IPS-18a (cell line): ENCODE results near the gene ASCC2.

ENCODE experiments used
- H3K27ac ChIP-seq: one replicate; pipeline ENCODE4 v1.5.1; 2013; ENCODE audit warnings: low read length
- H3K27me3 ChIP-seq: one replicate; pipeline ENCODE4 v1.6.1; 2013; ENCODE audit warnings: mild to moderate bottlenecking, low read length; ENCODE audit not compliant: control insufficient read depth, insufficient read depth
- H3K36me3 ChIP-seq: one replicate; pipeline ENCODE4 v1.6.1; 2013; ENCODE audit warnings: low read depth, low read length; ENCODE audit not compliant: control insufficient read depth
- H3K4me1 ChIP-seq: one replicate; pipeline ENCODE4 v1.6.1; 2013; ENCODE audit warnings: low read depth, low read length; ENCODE audit not compliant: control insufficient read depth
- H3K4me3 ChIP-seq: one replicate; pipeline ENCODE4 v1.5.1; 2013; ENCODE audit warnings: low read length
- H3K9ac ChIP-seq: one replicate; pipeline ENCODE4 v1.6.1; 2013; ENCODE audit warnings: mild to moderate bottlenecking, low read length, moderate library complexity
- H3K9me3 ChIP-seq: one replicate; pipeline ENCODE4 v1.6.1; 2013; ENCODE audit warnings: low read depth, low read length; ENCODE audit not compliant: control insufficient read depth

ASCC2 gene

DNA sequence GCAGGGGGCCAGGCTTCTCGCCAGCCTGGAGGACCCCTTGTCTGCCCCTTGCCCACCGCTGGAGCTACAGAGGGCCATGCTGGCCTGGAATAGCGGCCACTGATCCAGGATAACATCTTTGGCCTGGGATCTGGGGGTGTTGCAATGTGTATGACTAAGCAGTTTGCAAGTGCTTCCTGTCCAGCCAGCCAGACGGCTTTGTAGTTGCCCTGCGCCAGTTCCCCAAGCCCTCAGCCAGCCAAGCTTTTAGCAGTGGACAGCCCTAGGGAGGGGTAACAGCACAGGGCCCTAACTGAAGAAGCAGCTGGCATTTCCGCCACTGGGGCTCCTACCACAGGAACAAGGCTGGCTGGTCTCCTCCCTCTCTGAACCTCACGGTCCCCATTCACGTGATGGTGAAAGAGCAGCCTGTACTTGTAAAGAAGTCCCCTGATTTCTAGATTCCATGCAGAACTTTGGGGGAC, 38.8 kb downstream of the ASCC2 start:
- H3K9me3 ChIP-seq = no peaks in the 10 kb centered on the region
- H3K27ac ChIP-seq = no peak overlapping the region
- H3K36me3 ChIP-seq = peaks cover 31% of the 10 kb centered on the region
- no peak overlapping the region for H3K4me3 ChIP-seq
- no peaks in the 10 kb centered on the region for H3K4me1 ChIP-seq
- no peak overlapping the region for H3K9ac ChIP-seq
- no peaks in the 10 kb centered on the region for H3K27me3 ChIP-seq

DNA sequence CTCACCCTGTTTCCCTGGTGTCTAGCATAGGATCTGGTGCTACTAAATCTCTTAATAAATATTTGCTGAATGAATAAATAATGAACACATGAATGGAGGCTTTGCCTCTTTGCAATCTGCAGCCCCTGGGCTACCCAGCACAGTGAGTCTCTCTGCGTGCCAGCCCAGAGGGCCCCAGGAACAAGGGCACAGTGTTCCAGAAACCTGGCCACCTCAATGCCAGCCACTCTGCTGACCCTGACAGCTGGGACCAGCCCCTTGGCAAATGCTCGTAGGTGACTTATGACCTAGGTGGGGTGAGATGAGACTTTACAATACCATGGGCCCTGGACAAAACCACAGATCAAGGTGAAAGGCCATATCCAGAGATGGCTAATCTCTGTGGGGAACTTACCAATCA, 39.3 kb downstream of the ASCC2 start:
- Histone ChIP-seq H3K4me1 (no peaks in the 10 kb centered on the region), H3K27ac (no peak overlapping the region), H3K36me3 (peaks cover 27% of the 10 kb centered on the region), H3K9me3 (no peaks in the 10 kb centered on the region), H3K4me3 (no peak overlapping the region), H3K27me3 (no peaks in the 10 kb centered on the region), H3K9ac (no peak overlapping the region)

DNA sequence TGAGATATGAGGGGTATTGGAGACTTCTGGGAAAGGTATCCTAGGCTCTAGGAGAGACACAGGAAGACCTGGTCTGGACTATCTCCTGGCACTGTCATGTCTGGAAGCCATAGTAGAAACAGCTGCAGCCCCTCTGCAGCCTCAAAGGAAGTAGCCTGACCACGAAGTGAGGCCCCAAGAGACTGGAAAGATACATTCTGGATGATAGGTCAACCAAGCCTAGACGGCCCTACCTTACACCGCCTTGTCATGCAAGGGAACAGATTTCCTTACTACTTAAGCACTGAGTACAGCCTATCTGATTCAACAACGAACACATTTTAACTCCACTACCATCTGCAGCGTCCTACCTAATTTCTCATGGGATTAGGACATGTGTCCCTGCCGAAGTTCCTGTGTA, 39.8 kb downstream of the ASCC2 start:
- Histone ChIP-seq H3K4me1 (no peaks in the 10 kb centered on the region), H3K4me3 (no peak overlapping the region), H3K9ac (no peak overlapping the region), H3K36me3 (peaks cover 22% of the 10 kb centered on the region), H3K27ac (no peak overlapping the region), H3K9me3 (no peaks in the 10 kb centered on the region), H3K27me3 (no peaks in the 10 kb centered on the region)

DNA sequence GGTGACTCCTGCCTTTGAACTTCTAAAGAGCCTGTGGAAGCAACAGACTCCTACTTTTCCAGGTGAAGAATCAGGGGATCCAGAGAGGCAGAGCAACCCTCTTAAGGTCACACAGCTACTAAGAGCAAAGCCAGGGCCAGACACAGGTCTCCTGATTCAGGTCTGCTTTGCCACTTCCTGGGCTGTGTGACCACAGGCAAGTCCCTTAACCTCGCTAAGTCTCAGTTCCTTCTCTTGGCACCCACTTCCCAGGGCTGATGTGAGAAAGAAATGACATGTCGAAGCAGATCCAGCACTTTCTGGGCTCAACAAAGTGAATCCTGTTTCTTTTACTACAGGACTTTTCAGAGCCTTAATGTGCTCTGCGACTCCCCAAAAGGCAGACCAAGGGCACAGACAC, 40.7 kb downstream of the ASCC2 start:
- no peak overlapping the region for H3K9ac ChIP-seq
- H3K36me3 ChIP-seq = peaks cover 26% of the 10 kb centered on the region
- no peaks in the 10 kb centered on the region for H3K27me3 ChIP-seq
- no peak overlapping the region for H3K27ac ChIP-seq
- H3K9me3 ChIP-seq = no peaks in the 10 kb centered on the region
- no peaks in the 10 kb centered on the region for H3K4me1 ChIP-seq
- H3K4me3 ChIP-seq = no peak overlapping the region

DNA sequence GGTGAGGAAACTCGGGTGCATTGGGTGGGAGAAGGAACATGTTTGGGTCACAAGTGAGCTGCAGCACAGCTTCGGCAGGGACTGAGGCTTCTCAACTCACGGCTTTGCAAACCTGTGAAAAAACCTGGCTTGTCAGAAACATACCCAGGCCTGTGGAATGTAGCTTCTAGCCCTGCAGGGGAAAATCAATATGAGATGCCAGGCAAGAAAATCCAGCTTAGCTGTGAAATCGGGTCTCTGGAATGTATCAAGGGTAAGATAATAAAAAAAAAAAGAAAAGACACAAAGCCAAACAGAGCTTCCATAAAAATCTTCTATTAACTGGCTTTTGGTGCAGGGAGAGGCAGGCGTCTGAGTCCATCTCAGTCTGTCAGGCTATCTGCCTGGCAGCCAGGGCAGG, 42.4 kb downstream of the ASCC2 start:
- H3K27me3 ChIP-seq = no peaks in the 10 kb centered on the region
- no peak overlapping the region for H3K9ac ChIP-seq
- no peak overlapping the region for H3K4me3 ChIP-seq
- H3K4me1 ChIP-seq = no peaks in the 10 kb centered on the region
- no peaks in the 10 kb centered on the region for H3K9me3 ChIP-seq
- H3K36me3 ChIP-seq = peaks cover 22% of the 10 kb centered on the region
- no peak overlapping the region for H3K27ac ChIP-seq

DNA sequence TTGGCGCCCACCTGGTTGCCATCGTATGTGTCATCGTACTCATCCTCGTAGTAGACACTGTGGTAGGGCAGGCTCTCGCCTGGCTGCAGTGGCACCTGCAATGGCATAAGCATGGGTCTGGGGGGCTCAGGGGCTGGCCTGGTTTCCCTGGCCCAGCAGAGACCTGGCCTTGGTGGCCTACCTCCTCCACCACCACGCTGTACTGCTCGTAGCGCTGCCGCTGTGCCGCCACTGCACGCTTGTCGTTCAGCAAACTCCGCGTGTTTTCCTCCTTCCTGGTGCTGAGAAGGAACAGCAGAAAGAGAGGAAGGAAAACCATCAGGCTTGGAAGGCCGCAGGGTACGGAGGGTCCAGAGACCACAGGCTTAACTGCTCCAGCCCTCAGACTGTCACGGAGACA, 44.7 kb downstream of the ASCC2 start:
- no peaks in the 10 kb centered on the region for H3K9me3 ChIP-seq
- H3K27me3 ChIP-seq = no peaks in the 10 kb centered on the region
- H3K9ac ChIP-seq = no peak overlapping the region
- H3K4me3 ChIP-seq = no peak overlapping the region
- no peak overlapping the region for H3K27ac ChIP-seq
- H3K4me1 ChIP-seq = no peaks in the 10 kb centered on the region
- peaks cover 30% of the 10 kb centered on the region for H3K36me3 ChIP-seq

DNA sequence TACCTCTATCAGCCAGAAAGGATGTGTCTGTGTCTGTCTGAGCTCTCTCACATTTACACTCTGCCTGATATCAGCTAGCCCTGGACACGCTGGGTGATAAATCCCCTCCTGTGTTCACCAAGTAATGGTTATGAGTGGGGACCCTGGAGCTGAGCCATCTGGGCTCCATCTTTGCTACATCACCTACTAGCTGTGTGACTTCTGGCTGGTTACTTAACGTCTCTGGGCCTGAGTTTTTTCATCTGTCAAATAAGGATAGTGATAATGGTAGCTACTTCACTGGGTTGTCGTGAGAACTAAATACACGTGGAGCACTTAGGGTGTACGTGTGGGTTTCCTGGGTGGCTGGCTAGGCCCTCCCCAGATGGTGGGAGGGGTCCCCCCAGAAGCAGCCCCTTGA, 48.0 kb downstream of the ASCC2 start:
- Histone ChIP-seq H3K9ac (no peak overlapping the region), H3K4me1 (no peaks in the 10 kb centered on the region), H3K27ac (no peak overlapping the region), H3K27me3 (no peaks in the 10 kb centered on the region), H3K36me3 (peaks cover 28% of the 10 kb centered on the region), H3K9me3 (no peaks in the 10 kb centered on the region), H3K4me3 (no peak overlapping the region)

DNA sequence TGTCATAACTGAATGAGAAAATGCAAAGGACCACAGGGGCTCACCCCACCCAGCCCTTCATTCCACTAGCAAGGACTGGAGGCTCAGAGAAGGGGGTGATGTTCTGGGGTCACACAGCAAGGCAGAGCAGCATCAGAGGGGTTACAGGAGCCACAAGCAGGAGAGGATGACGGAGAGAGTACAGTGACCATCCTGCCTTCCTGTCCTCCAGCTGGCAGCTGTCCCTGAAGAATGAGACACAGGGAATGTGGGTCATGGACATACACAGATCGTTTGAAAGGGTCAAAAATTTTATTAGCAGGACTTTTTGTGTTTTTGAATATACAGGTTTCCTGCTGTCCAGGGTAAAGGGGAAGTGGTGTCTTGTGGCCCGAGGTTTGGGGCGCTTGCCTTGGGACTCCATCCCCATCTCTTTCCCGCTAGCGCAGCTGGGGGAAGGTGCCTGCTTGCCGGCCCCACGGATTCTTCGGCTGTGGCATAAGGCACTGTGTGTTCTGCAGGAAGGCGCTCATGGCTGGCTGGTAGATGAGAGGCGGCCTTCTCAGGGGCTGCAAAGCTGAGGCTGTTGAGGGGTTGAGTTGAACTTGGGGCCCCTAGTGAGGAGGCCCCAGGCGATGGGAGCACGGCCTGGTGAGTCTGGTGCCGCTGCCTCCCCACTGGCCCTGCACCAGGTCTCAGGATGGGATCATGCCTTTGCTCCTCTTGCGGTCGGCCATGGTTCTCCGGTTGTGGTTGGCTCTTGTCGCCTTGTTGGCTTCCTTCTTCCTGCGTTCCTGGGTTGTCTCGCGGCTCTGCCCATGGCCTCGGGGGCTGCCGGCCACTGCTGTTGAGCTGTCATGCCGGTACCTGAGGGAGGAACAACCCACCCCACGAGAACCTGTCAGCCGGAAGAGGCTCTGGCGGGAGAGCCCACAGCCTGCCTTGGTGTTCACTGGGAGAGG, 49.5 kb downstream of the ASCC2 start:
- Histone ChIP-seq H3K9me3 (no peaks in the 10 kb centered on the region), H3K9ac (no peak overlapping the region), H3K4me3 (no peak overlapping the region), H3K4me1 (no peaks in the 10 kb centered on the region), H3K27me3 (no peaks in the 10 kb centered on the region), H3K36me3 (peaks cover 28% of the 10 kb centered on the region), H3K27ac (no peak overlapping the region)

DNA sequence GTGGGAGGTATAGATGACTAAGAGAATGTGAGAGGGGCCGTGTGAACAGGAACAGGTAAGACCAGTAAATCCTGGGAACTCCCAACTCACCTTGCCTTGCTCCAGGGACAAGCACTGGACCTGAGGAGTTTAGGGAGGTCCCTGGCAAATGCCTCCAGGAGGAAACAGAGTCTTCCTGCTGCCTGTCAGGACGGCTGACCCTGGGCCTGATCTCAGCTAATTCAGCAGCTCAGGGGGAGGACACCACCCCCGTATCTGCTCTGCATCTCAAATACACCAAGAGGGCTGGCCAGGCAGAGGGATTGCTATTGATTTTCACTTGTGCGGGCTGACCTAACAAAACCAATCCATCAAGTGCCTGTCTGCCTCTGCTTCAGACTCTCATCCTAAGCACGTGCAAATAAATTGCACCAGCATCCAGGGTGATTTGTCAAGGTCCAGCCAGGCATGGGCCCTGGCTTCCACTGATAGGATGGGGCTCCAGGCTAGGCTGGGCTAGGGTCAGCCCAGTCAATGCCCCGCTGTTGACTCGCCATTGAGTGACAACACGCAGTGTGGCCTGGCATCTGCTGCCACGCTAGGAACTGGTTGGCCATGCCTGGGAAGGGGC, 50.6 kb downstream of the ASCC2 start:
- no peak overlapping the region for H3K27ac ChIP-seq
- H3K4me1 ChIP-seq = no peaks in the 10 kb centered on the region
- H3K4me3 ChIP-seq = no peak overlapping the region
- no peak overlapping the region for H3K9ac ChIP-seq
- H3K9me3 ChIP-seq = no peaks in the 10 kb centered on the region
- H3K27me3 ChIP-seq = no peaks in the 10 kb centered on the region
- H3K36me3 ChIP-seq = peaks cover 25% of the 10 kb centered on the region

DNA sequence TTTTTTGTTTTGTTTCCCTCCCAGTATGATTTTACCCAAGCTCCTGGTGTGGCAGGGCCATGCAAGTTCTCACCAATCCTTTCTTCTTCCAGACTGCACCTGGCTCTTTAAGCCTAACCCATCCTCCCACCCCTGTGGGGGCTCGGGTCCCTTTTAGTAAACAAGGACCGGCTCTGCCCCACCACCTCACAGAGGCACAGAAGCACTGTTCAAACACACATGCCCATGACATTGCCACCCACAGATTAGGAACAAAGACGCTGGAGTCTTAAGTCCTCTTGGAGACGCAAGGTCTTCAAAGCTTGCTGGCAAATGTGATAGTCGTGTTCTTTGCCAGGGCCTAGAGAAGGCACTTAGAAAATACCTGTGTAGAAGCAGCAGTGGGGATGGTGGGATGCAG, 52.0 kb downstream of the ASCC2 start:
- H3K27me3 ChIP-seq = no peaks in the 10 kb centered on the region
- no peak overlapping the region for H3K9ac ChIP-seq
- no peak overlapping the region for H3K4me3 ChIP-seq
- peaks cover 20% of the 10 kb centered on the region for H3K36me3 ChIP-seq
- H3K4me1 ChIP-seq = no peaks in the 10 kb centered on the region
- no peak overlapping the region for H3K27ac ChIP-seq
- H3K9me3 ChIP-seq = no peaks in the 10 kb centered on the region

DNA sequence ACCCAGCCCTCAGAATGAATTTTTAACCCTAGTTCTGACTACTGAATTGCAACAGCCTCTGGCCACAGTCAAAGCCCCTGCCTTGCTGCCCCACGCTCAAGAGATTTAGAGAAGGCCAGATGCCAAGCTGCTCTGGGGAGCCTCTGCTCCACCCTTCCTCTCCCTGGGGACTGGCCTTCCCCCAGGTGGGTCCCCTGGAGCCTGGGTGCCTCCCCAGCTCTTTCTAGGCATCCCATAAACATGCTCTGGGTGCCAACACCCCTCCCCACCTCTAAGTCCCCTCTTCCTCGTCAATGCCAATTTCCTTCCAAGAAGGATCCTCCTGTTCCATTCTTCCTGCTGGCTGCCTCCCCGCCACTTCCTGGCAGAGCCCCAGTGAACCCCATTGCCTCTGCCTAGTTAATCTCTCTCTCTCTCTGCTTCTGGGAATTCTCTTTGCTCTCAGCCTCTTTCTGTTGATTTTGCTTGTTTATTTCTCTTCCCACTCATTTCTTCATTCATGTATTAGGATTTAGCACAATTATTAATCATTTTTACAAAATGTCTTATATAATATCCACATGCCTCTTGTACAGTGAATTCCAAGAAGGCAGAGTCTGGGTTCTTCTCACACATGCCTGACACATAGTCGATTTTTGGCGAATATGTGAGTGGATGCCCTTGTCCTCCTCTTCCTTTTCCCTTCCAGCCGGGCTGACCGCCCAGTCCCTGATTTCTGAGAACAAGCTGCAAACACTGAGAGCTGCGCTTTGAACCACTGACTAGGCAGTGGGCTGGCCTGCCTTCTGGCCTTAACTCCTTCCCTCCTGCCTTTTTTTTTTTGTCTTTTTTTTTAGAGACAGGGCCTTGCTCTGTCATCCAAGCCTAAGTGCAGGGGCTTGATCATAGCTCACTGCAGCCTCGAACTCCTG, 53.4 kb downstream of the ASCC2 start:
- Histone ChIP-seq H3K27ac (no peak overlapping the region), H3K27me3 (no peaks in the 10 kb centered on the region), H3K9me3 (no peaks in the 10 kb centered on the region), H3K36me3 (peaks cover 15% of the 10 kb centered on the region), H3K4me1 (no peaks in the 10 kb centered on the region), H3K9ac (no peak overlapping the region), H3K4me3 (no peak overlapping the region)
